Esophagus (tissue), 2 donors: ENCODE measurements around the gene C2. TPM values are rescaled to one million over a fixed set of nuclear protein-coding genes. Genes with fewer than 3 reads are reported as not detected.

Source experiments
- H3K27ac ChIP-seq, 2 donors: one replicate each; pipeline ENCODE4 v1.5.1; 2013; ENCODE audit warnings: low read depth in 2 of 2, mild to moderate bottlenecking in 2 of 2, inconsistent platforms in 1 of 2, low read length in 1 of 2, moderate library complexity in 1 of 2
- H3K27me3 ChIP-seq, 2 donors: one replicate each; pipeline ENCODE4 v1.6.1; 2013; ENCODE audit warnings: low read length in 2 of 2, control low read depth in 1 of 2, mild to moderate bottlenecking in 1 of 2; ENCODE audit not compliant: insufficient read depth in 2 of 2, control insufficient read depth in 1 of 2
- H3K36me3 ChIP-seq, 2 donors: one replicate each; pipeline ENCODE4 v1.6.1; 2013; ENCODE audit warnings: low read length in 1 of 2; ENCODE audit not compliant: control insufficient read depth in 2 of 2, insufficient read depth in 2 of 2
- H3K4me1 ChIP-seq, 2 donors: one replicate each; pipeline ENCODE4 v1.6.1; 2013; ENCODE audit warnings: low read length in 1 of 2; ENCODE audit not compliant: control insufficient read depth in 2 of 2, insufficient read depth in 2 of 2
- H3K4me3 ChIP-seq, 2 donors: one replicate each; pipeline ENCODE4 v1.5.1; 2013; ENCODE audit warnings: low read length in 2 of 2, mild to moderate bottlenecking in 2 of 2, low read depth in 1 of 2, moderate library complexity in 1 of 2
- H3K9me3 ChIP-seq, 2 donors: one replicate each; pipeline ENCODE4 v1.6.1; 2013; ENCODE audit warnings: mild to moderate bottlenecking in 2 of 2, low read depth in 1 of 2, low read length in 1 of 2, moderate library complexity in 1 of 2; ENCODE audit not compliant: control insufficient read depth in 2 of 2, insufficient read depth in 1 of 2
- WGBS, 2 donors: extraction: QIAGEN DNeasy Blood & Tissue Kit; methylation state at CpG; one replicate each; pipeline ENCODE4 v1.1.7; 2013; 5-methylcytosine and 5-hydroxymethylcytosine counted together
- polyA plus RNA-seq, 2 donors: library from polyadenylated mRNA; stranded (reverse); fragments of 200-250 nt; gene quantifications; one replicate each; pipeline ENCODE4 v1.2.3, GENCODE V29; 2013
- donor health status: healthy with polysubstance abuse.
- donor health status: Bipolar disorder and iron deficiency.

C2 gene
- 1 to 10 TPM; 1.2 to 1.3 TPM for polyA plus RNA-seq

DNA sequence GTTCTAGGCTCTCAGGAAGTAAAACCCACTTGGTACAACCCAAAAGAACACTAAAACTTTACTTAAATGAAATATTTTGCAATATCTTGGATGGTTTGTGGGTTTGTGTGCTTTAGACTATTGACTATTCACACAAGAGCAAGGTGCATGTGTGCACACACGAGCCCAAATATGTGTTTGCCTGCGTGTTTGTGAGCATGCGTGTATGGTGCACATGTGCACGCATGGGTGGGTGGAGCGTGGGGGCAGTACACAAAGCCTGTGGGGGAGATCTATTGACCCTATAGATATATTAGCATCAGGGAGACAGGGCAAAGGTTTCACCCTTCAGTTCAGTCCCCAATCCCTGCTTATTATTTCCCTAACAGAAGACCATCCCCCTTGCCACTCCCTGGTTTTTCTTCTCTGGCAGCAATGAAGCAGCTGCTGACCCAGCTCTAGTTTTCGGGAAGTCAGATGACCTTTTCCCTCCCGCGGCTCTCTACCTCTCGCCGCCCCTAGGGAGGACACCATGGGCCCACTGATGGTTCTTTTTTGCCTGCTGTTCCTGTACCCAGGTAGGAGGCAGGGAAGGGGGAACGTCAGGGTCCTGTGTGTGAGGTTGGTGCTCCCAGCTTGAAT is at the start of gene C2:
Gene C2 (plus strand): TSS at position 476 of the 621 bp plus-strand sequence. CDS start 36 bp downstream, at position 512.
- Histone ChIP-seq H3K36me3 (no peaks in the 10 kb centered on the region), H3K4me3 (no peak within 1 kb of the TSS), H3K27me3 (no peaks in the 10 kb centered on the region), H3K27ac (no peak within 1 kb of the TSS), H3K4me1 (no peaks in the 10 kb centered on the region), H3K9me3 (no peaks in the 10 kb centered on the region)
- WGBS, 2 donors = 57 to 68% methylated on average over 11 of the region's 11 CpGs

DNA sequence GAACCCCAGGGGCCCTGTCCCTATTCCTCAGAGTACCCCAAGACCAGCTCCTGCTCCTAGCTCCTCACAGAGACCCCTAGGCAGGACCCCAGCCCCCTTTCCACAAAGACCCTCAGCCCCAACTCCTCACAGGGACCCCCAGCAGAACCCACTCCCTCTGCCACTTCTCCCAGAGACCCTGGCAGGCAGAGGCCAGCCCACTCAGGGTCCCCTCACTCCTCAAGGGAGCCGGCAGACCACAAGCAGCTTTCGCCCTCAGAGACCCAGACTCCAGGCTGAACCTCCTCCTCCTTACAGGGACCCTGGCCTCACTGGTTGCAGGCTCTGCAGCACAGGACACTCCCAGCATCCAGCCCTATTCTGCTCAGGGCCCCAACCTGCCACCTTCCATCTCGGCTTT is 49.3 kb upstream of the C2 start:
- Histone ChIP-seq H3K36me3 (peaks cover 20 to 23% of the 10 kb centered on the region in 2 donors), H3K9me3 (no peaks in the 10 kb centered on the region), H3K4me1 (peaks cover 0 to 3% of the 10 kb centered on the region in 2 donors), H3K4me3 (no peak overlapping the region), H3K27ac (no peak overlapping the region), H3K27me3 (no peaks in the 10 kb centered on the region)
- 65 to 77% methylated on average over 3 of the region's 3 CpGs for WGBS, 2 donors

DNA sequence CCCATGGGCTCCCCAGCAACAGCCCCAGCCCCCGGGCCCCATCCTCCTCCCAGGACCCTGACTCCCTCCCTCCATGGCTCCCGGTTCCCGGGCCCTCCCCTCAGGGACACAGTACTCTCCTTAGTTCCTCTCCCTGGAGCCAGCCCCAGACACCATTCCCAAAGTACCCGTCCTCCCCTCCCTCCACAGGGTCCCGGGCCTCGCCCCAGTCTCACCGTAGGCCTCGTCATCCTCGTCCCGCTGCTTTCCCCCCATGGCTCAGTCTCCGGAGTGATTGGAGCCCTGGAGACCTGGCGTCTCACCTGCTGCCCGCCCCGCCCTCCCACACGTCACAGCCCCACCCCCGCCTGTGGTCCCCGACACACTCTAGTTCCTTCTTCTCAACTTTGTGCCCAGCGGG is 48.8 kb upstream of the C2 start, which contains the start of gene SLC44A4:
Gene SLC44A4 (minus strand): TSS at position 272 of the 400 bp plus-strand sequence. CDS start 17 bp downstream, at position 255.
- 45 to 52% methylated on average over 18 of the region's 18 CpGs for WGBS, 2 donors
- H3K36me3 ChIP-seq = peaks cover 24 to 28% of the 10 kb centered on the region in 2 donors
- no peak within 1 kb of the TSS for H3K4me3 ChIP-seq
- no peak within 1 kb of the TSS for H3K27ac ChIP-seq
- peaks cover 0 to 3% of the 10 kb centered on the region in 2 donors for H3K4me1 ChIP-seq
- no peaks in the 10 kb centered on the region for H3K27me3 ChIP-seq
- H3K9me3 ChIP-seq = no peaks in the 10 kb centered on the region

DNA sequence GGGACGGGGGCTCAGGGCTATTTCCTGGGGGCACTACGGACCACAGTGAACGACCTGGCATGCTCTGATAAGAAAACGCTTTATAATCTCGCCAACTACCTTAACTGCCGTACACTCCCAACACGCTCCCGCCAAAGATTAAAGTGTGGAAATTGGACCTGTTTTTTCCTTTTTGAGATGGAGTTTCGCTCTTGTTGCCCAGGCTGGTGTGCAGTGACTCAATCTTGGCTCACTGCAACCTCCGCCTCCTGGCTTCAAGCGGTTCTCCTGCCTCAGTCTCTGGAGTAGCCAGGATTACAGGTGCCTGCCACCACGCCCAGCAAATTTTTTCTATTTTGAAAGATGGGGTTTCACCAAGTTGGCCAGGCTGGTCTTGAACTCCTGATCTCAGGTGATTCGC is 48.4 kb upstream of the C2 start:
- H3K4me3 ChIP-seq = no peak overlapping the region
- H3K9me3 ChIP-seq = no peaks in the 10 kb centered on the region
- 54 to 66% methylated on average over 13 of the region's 13 CpGs for WGBS, 2 donors
- H3K27me3 ChIP-seq = no peaks in the 10 kb centered on the region
- H3K27ac ChIP-seq = no peak overlapping the region
- H3K36me3 ChIP-seq = peaks cover 24 to 29% of the 10 kb centered on the region in 2 donors
- peaks cover 0 to 3% of the 10 kb centered on the region in 2 donors for H3K4me1 ChIP-seq

DNA sequence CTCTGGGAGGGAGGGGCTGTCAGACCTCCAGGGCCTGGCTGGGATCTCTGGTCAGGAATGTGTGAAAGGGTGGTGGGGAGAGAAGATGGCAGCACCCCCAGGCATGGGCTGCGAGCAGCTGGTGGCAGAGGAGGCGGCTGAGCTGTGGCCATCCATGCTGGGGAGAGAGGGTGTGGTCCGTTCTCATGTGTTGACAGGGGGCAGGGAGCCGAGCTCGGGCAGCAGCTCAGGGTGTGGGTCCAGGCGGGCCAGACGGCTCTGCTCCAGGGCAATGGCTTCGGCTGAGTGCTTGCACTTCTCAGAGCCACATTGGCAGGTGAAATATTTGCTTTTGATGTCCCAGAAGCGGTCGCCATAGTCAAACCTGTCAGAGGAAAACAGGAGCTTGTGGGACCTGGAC is 47.6 kb upstream of the C2 start:
- Histone ChIP-seq H3K9me3 (no peaks in the 10 kb centered on the region), H3K27me3 (no peaks in the 10 kb centered on the region), H3K27ac (no peak overlapping the region), H3K4me3 (no peak overlapping the region), H3K4me1 (peaks cover 0 to 3% of the 10 kb centered on the region in 2 donors), H3K36me3 (peaks cover 28 to 37% of the 10 kb centered on the region in 2 donors)
- 66 to 69% methylated on average over 10 of the region's 10 CpGs for WGBS, 2 donors

DNA sequence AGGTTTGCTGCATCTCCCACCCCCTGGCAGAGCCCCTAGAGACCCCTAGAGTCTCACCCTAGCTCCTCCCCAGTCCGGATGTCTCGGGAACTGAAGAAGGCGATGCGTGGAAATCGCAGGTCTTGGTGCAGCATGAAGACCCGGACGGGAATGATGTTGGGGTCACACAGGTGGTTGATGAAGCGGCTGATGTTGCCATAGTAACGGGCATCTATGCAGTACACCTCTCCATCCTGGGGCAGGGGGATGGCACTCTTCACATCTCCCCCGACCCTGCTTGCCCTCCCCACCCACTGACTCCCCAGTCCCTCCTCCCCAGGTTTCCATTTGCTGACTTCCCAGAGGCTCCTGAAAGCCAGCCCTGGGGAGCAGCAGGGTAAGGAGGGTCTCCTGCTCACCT is 46.9 kb upstream of the C2 start:
- Histone ChIP-seq H3K9me3 (no peaks in the 10 kb centered on the region), H3K36me3 (peaks cover 29 to 37% of the 10 kb centered on the region in 2 donors), H3K27ac (no peak overlapping the region), H3K4me1 (peaks cover 0 to 3% of the 10 kb centered on the region in 2 donors), H3K4me3 (no peak overlapping the region), H3K27me3 (no peaks in the 10 kb centered on the region)
- 89% methylated on average over 10 of the region's 10 CpGs for WGBS, 2 donors

DNA sequence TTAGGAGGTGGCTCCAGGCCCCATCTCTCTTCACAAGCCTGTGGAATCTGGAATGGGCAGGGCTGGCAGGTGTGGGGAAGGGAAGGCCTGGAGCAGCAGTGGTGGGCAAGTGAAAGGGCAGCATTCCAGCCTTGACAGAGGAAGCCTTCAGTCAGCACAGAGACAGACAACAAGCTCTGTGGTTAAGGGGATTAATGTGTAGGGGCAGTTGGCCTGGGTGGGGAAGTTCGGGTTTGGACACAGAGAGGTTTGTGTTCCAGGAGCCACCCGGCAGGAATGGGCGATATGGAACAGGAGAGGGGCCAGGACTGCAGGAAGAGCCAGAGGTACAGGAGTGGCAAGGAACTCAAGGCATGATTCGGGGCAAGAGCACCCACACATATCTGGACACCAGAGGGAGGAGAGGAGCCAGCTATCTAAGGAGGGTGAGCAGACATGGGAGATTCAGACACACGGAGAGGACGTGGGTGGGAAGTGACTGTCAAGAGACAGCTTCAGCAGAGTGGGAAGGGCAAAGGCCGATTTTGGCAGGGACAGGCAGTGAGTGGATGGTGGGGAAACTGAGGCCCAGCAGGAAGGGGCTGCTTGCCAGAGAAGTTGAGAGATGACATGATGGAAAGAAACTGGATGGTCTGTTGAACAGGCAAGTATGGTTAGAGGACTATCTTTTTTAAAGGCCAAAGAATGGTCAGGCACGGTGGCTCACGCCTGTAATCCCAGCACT is 46.2 kb upstream of the C2 start:
- WGBS, 2 donors = 82% methylated on average over 9 of the region's 9 CpGs
- Histone ChIP-seq H3K27me3 (no peaks in the 10 kb centered on the region), H3K4me3 (no peak overlapping the region), H3K9me3 (no peaks in the 10 kb centered on the region), H3K27ac (no peak overlapping the region), H3K36me3 (peaks cover 29 to 40% of the 10 kb centered on the region in 2 donors), H3K4me1 (peaks cover 0 to 3% of the 10 kb centered on the region in 2 donors)

DNA sequence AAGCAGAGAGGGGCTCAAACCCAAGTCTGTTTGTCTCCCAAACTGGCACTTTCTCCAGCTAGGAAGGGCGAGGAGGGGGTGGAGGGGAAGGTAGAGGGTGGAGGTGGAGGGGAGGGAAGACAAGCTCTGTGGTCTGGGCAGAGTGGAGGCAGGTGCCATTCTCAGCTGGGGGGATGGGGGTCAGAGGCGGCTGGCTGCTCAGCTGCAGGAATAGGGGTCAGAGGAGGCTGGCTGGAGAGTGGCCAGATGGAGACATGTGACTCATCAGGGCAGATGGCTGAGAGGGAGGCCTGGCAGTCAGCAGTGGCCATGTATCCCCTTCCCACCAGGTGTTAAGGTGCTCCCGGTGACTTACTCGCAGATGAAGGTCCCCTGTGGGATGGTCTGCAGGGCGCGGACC is 45.2 kb upstream of the C2 start:
- no peaks in the 10 kb centered on the region for H3K9me3 ChIP-seq
- peaks cover 0 to 2% of the 10 kb centered on the region in 2 donors for H3K4me1 ChIP-seq
- peaks cover 39 to 50% of the 10 kb centered on the region in 2 donors for H3K36me3 ChIP-seq
- WGBS, 2 donors = 88 to 89% methylated on average over 6 of the region's 6 CpGs
- no peak overlapping the region for H3K27ac ChIP-seq
- H3K4me3 ChIP-seq = no peak overlapping the region
- no peaks in the 10 kb centered on the region for H3K27me3 ChIP-seq

DNA sequence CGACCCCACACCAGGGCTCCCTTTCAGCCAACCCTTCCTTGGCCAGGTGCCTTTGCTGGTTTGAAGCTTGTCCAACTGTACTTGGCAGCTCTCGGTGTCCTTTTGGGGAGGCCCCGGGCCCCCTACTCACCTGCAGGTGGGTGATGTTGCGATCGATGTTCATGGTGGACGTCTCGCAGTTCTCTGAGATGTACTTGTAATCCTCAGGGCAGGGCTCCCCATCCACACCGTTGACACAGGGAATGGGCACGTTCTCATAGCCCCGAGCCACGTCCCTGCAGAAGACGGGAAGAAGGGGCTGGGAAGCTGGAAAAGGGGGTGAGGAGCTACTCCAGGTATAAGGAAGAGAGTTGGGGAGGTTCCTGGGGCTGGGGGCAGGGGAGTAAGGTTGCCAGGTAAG is 43.8 kb upstream of the C2 start:
- Histone ChIP-seq H3K9me3 (no peaks in the 10 kb centered on the region), H3K4me1 (no peaks in the 10 kb centered on the region), H3K4me3 (no peak overlapping the region), H3K27me3 (no peaks in the 10 kb centered on the region), H3K36me3 (peaks cover 45 to 62% of the 10 kb centered on the region in 2 donors), H3K27ac (no peak overlapping the region)
- 87 to 93% methylated on average over 12 of the region's 12 CpGs for WGBS, 2 donors
